ENCODE data around the gene TNK2.

Gene TNK2

GRCh38 chr3:195870937-195871336 is 37.4 kb downstream of the TNK2 start:
- H3K4me3 ChIP-seq (ENCODE audit: low read depth, low read length): no peak overlapping the region
- no peak for TF ChIP-seq CTCF (IDR thresholded peaks at IDR 0.05; ENCODE audit: low read depth, low read length, missing control alignments)
- DNase-seq (ENCODE audit: low read depth): no peak

- H3K4me3 ChIP-seq (ENCODE audit: low read depth, low read length): no peak overlapping the region
- DNase-seq (ENCODE audit: low read depth): no peak
- no peak for TF ChIP-seq CTCF (IDR thresholded peaks at IDR 0.05; ENCODE audit: low read depth, low read length, missing control alignments)
These were observed 37.9 kb downstream of the TNK2 start for GRCh38 chr3:195870442-195870841.

- H3K4me3 ChIP-seq (ENCODE audit: low read depth, low read length): no peak overlapping the region
- DNase-seq (ENCODE audit: low read depth): no peak
- TF ChIP-seq CTCF (IDR thresholded peaks at IDR 0.05; ENCODE audit: low read depth, low read length, missing control alignments): no peak
These were observed 38.8 kb downstream of the TNK2 start for GRCh38 chr3:195869413-195870001.

- no peak overlapping the region for H3K4me3 ChIP-seq (ENCODE audit: low read depth, low read length)
These were observed 39.4 kb downstream of the TNK2 start for GRCh38 chr3:195868866-195869412.

GRCh38 chr3:195868336-195868865 is 40.0 kb downstream of the TNK2 start:
- no peak for DNase-seq (ENCODE audit: low read depth)
- TF ChIP-seq CTCF (IDR thresholded peaks at IDR 0.05; ENCODE audit: low read depth, low read length, missing control alignments): no peak
- no peak overlapping the region for H3K4me3 ChIP-seq (ENCODE audit: low read depth, low read length)

More at GRCh38 chr3:195868866-195869412, 39.4 kb downstream of the TNK2 start:
- no peak for DNase-seq (ENCODE audit: low read depth)
- no peak for TF ChIP-seq CTCF (IDR thresholded peaks at IDR 0.05; ENCODE audit: low read depth, low read length, missing control alignments)

- H3K4me3 ChIP-seq (ENCODE audit: low read depth, low read length): no peak overlapping the region
- no peak for TF ChIP-seq CTCF (IDR thresholded peaks at IDR 0.05; ENCODE audit: low read depth, low read length, missing control alignments)
- no peak for DNase-seq (ENCODE audit: low read depth)
These were observed 40.6 kb downstream of the TNK2 start for GRCh38 chr3:195867631-195868335.

Measured in GM12864 (cell line).